ENCODE data around the gene PSMB7. TPM values are rescaled to one million over a fixed set of nuclear protein-coding genes. Genes with fewer than 3 reads are reported as not detected.

Gene PSMB7
- polyA plus RNA-seq, 1 of the 3 experiments (the other 2 are of a cell fraction): 357 TPM

GRCh38 chr9:124355941-124356744 is 59.1 kb downstream of the PSMB7 start:
- ChIA-PET CTCF (interaction anchor here (1.8 kb wide), 1 partner anchor 32 kb away, joined by 4 read pairs; no protein-coding TSS in a partner anchor), POLR2A (no interaction called here)
- H3K79me2 ChIP-seq (ENCODE audit: insufficient read depth): peaks cover 55% of the 10 kb centered on the region

More at GRCh38 chr9:124355941-124356744, 59.1 kb downstream of the PSMB7 start:
- no peaks in the 10 kb centered on the region for H3K9me2 ChIP-seq
- H3K9ac ChIP-seq: no peak overlapping the region
- H3K4me3 ChIP-seq (ENCODE audit: low read depth in 2 of 2, low read length in 1 of 2): no peak overlapping the region
- H3K27me3 ChIP-seq (ENCODE audit: insufficient read depth): no peaks in the 10 kb centered on the region
- peaks cover 24% of the 10 kb centered on the region for H3F3A ChIP-seq (replicated peaks; ENCODE audit: insufficient read depth)
- no peak overlapping the region for H3K27ac ChIP-seq (ENCODE audit: low read depth in 2 of 2, low read length in 1 of 2)
- H2AFZ ChIP-seq (ENCODE audit: low read depth): no peak overlapping the region
- H4K20me1 ChIP-seq (ENCODE audit: insufficient read depth): peaks cover 77% of the 10 kb centered on the region
- H3K4me2 ChIP-seq: no peak overlapping the region
- TF ChIP-seq RAD21 (IDR thresholded peaks at IDR 0.05; ENCODE audit: low read length): no peak
- no peak for TF ChIP-seq SIN3A (IDR thresholded peaks at IDR 0.05; ENCODE audit: borderline replicate concordance, low read depth, low read length)
- TF ChIP-seq NRF1 (IDR thresholded peaks at IDR 0.05; ENCODE audit: low read depth, low read length): no peak
- no peak for TF ChIP-seq YY1 (IDR thresholded peaks at IDR 0.05; ENCODE audit: low read depth)
- TF ChIP-seq MXI1 (IDR thresholded peaks at IDR 0.05; ENCODE audit: low read depth, low read length): no peak
- no peak for TF ChIP-seq TAF1 (IDR thresholded peaks at IDR 0.05; ENCODE audit: borderline replicate concordance, low read depth, low read length)
- no peak for TF ChIP-seq RCOR1 (IDR thresholded peaks at IDR 0.05; ENCODE audit: low read length)
- TF ChIP-seq SMC3 (IDR thresholded peaks at IDR 0.05; ENCODE audit: low read depth, low read length): no peak
- TF ChIP-seq CTCF (IDR thresholded peaks at IDR 0.05): no peak
- TF ChIP-seq, protein P1, sequence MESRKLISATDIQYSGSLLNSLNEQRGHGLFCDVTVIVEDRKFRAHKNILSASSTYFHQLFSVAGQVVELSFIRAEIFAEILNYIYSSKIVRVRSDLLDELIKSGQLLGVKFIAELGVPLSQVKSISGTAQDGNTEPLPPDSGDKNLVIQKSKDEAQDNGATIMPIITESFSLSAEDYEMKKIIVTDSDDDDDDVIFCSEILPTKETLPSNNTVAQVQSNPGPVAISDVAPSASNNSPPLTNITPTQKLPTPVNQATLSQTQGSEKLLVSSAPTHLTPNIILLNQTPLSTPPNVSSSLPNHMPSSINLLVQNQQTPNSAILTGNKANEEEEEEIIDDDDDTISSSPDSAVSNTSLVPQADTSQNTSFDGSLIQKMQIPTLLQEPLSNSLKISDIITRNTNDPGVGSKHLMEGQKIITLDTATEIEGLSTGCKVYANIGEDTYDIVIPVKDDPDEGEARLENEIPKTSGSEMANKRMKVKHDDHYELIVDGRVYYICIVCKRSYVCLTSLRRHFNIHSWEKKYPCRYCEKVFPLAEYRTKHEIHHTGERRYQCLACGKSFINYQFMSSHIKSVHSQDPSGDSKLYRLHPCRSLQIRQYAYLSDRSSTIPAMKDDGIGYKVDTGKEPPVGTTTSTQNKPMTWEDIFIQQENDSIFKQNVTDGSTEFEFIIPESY (IDR thresholded peaks at IDR 0.05; ENCODE audit: borderline replicate concordance, low read depth): no peak
- TF ChIP-seq TCF12 (IDR thresholded peaks at IDR 0.05): no peak
- TF ChIP-seq RFX5 (IDR thresholded peaks at IDR 0.05; ENCODE audit: low read length): no peak
- no peak for TF ChIP-seq ELF1 (IDR thresholded peaks at IDR 0.05)
- TF ChIP-seq, protein P2, sequence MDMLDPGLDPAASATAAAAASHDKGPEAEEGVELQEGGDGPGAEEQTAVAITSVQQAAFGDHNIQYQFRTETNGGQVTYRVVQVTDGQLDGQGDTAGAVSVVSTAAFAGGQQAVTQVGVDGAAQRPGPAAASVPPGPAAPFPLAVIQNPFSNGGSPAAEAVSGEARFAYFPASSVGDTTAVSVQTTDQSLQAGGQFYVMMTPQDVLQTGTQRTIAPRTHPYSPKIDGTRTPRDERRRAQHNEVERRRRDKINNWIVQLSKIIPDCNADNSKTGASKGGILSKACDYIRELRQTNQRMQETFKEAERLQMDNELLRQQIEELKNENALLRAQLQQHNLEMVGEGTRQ (IDR thresholded peaks at IDR 0.05; ENCODE audit: borderline replicate concordance, low read depth, low read length): no peak
- no peak for TF ChIP-seq GATA2 (CRISPR knock-in tag; IDR thresholded peaks at IDR 0.05)
- TF ChIP-seq CHD2 (IDR thresholded peaks at IDR 0.05; ENCODE audit: low read length, partially characterized antibody): no peak
- TF ChIP-seq EZH2phosphoT487 (IDR thresholded peaks at IDR 0.05; ENCODE audit: borderline replicate concordance, low read depth): no peak
- no peak for TF ChIP-seq REST (IDR thresholded peaks at IDR 0.05; ENCODE audit: low read depth, low read length)
- WGBS (ENCODE audit: low lambda C conversion rate): 96% methylated on average over 9 of the region's 15 CpGs
- H3K9me3 ChIP-seq: no peaks in the 10 kb centered on the region
- no peak for DNase-seq
- H3K4me1 ChIP-seq (ENCODE audit: control insufficient read depth in 1 of 2, insufficient read depth in 2 of 2, low read depth in 1 of 2, low read length in 1 of 2): peaks cover 0 to 2% of the 10 kb centered on the region in 2 experiments; a peak in 1 of 4 replicates
- H3K36me3 ChIP-seq (replicated peaks in 1 of 2; ENCODE audit: control insufficient read depth in 1 of 2, insufficient read depth in 2 of 2, low read length in 1 of 2): peaks cover 13 to 45% of the 10 kb centered on the region in 2 experiments
